K562 (cell line): ENCODE data around the gene TMEM89. TPM values are rescaled to one million over a fixed set of nuclear protein-coding genes. Genes with fewer than 3 reads are reported as not detected.

Source experiments
- ATAC-seq: fragments of 200-7000 bp; cut with Tn5 transposase; 3 replicates; pipeline ENCODE4 v1.9.1; 2020; ENCODE audit warnings: moderate library complexity
- BruUV-seq: library from RNA; stranded (reverse); fragments of 400-500 nt; replicated peaks from 2 replicates; lab custom pipeline; 2021; lab: Mats Ljungman, UMichigan
- CTCF ChIA-PET: fragments of 300-600 bp; formaldehyde crosslinking; extraction: SDS; loops from one replicate; lab custom pipeline; 2021; ENCODE audit warnings: low intra/inter-chr PET ratio; lab: Yijun Ruan, JAX
- POLR2A ChIA-PET: fragments of 300-600, 350-650 bp; sonication (Branson Sonifier 250); formaldehyde crosslinking; extraction: SDS; loops from one replicate; lab custom pipeline; 2021; ENCODE audit warnings: antibody characterized with exemption, inconsistent platforms; lab: Yijun Ruan, JAX
- DNase-seq, 4 experiments: peaks; one replicate each; pipeline versions ENCODE4 v3.0.0 to v3.0.0-alpha.2; 2011 to 2018; ENCODE audit warnings: low spot score in 3 of 4, mixed read lengths in 3 of 4; ENCODE audit errors: extremely low read depth in 1 of 4
- FAIRE-seq: peaks from 2 replicates; lab custom pipeline; 2011; peaks lifted over from hg19 to GRCh38; lab: Jason Lieb, UNC
- H2AFZ ChIP-seq: 2 replicates; pipeline ENCODE4 v1.6.0; 2011; ENCODE audit warnings: low read depth, low read length, control low read depth, inconsistent platforms
- H3K27ac ChIP-seq: fragments of 200-600 bp; 3 replicates; pipeline ENCODE4 v1.8.0; 2011; ENCODE audit warnings: low read depth, mild to moderate bottlenecking, control low read depth, inconsistent platforms, low read length, moderate library complexity, mixed read lengths; ENCODE audit errors: extremely low read depth
- H3K27me3 ChIP-seq, 2 experiments: fragments of 300-600 bp in 1 of 2; 2 replicates in 1 of 2; 3 replicates in 1 of 2; pipeline versions ENCODE4 v1.6.0 to v1.8.0; 2011; ENCODE audit warnings: inconsistent platforms in 2 of 2, low read length in 2 of 2, mild to moderate bottlenecking in 1 of 2, mixed read lengths in 1 of 2, moderate library complexity in 1 of 2; ENCODE audit not compliant: control insufficient read depth in 2 of 2, insufficient read depth in 2 of 2
- H3K36me3 ChIP-seq: fragments of 300-600 bp; 3 replicates; pipeline ENCODE4 v1.8.0; 2011; ENCODE audit warnings: mild to moderate bottlenecking, low read length, inconsistent platforms; ENCODE audit not compliant: control insufficient read depth, insufficient read depth
- H3K4me1 ChIP-seq, 2 experiments: fragments of 200-600 bp in 1 of 2; replicated peaks in 1 of 2; 2 replicates in 1 of 2; 3 replicates in 1 of 2; pipeline versions ENCODE4 v1.5.1 to v1.8.0; 2011; ENCODE audit warnings: inconsistent platforms in 2 of 2, low read length in 2 of 2, mild to moderate bottlenecking in 1 of 2, mixed read lengths in 1 of 2, moderate library complexity in 1 of 2; ENCODE audit not compliant: control insufficient read depth in 2 of 2, insufficient read depth in 2 of 2
- H3K4me2 ChIP-seq: 2 replicates; pipeline ENCODE4 v1.6.1; 2011; ENCODE audit warnings: low read length, control low read depth, inconsistent platforms, mixed read lengths; ENCODE audit not compliant: insufficient read depth
- H3K4me3 ChIP-seq: fragments of 200-600 bp; sonication (generic), shearing (Covaris generic); 2 replicates; pipeline ENCODE4 v1.5.1; 2016; ENCODE audit warnings: control low read depth, inconsistent platforms
- H3K79me2 ChIP-seq: fragments of 200-600 bp; 3 replicates; pipeline ENCODE4 v1.8.0; 2011; ENCODE audit warnings: low read length, inconsistent platforms; ENCODE audit not compliant: control insufficient read depth, insufficient read depth
- H3K9ac ChIP-seq, 2 experiments: 2 replicates each; pipeline versions ENCODE4 v1.6.0 to v1.6.1; 2011; ENCODE audit warnings: low read depth in 2 of 2, low read length in 2 of 2, control low read depth in 1 of 2, inconsistent platforms in 1 of 2, mild to moderate bottlenecking in 1 of 2, mixed read lengths in 1 of 2; ENCODE audit not compliant: insufficient read depth in 1 of 2
- H3K9me1 ChIP-seq: one replicate; pipeline ENCODE4 v1.6.0; 2011; ENCODE audit warnings: inconsistent platforms, mild to moderate bottlenecking, low read length, moderate library complexity; ENCODE audit not compliant: control insufficient read depth, insufficient read depth
- H3K9me3 ChIP-seq: replicated peaks from 2 replicates; pipeline ENCODE4 v1.5.1; 2011; ENCODE audit warnings: low read depth, low read length, inconsistent platforms; ENCODE audit not compliant: control insufficient read depth, insufficient read depth
- H4K20me1 ChIP-seq: replicated peaks from 2 replicates; pipeline ENCODE4 v1.6.1; 2011; ENCODE audit warnings: low read length, inconsistent platforms, mixed read lengths; ENCODE audit not compliant: control insufficient read depth, insufficient read depth
- GABPA ChIP-seq: fragments of 200-800 bp; sonication (Bioruptor generic); conservative IDR thresholded peaks from 2 replicates; pipeline ENCODE4 v1.6.1; 2016; ENCODE audit warnings: low read depth, missing genetic modification characterization, missing compliant biosample characterization
- GATAD2B ChIP-seq: fragments of 450-650 bp; IDR thresholded peaks from 2 replicates; pipeline ENCODE4 v1.6.1; 2017; ENCODE audit warnings: mild to moderate bottlenecking, borderline replicate concordance
- LCOR ChIP-seq: sonication (generic); formaldehyde crosslinking; IDR thresholded peaks from 2 replicates; pipeline ENCODE4 v1.8.0; 2022; ENCODE audit warnings: mild to moderate bottlenecking, missing genetic modification reagents
- NCOA1 ChIP-seq: fragments of 450-650 bp; IDR thresholded peaks from 2 replicates; pipeline ENCODE4 v1.6.1; 2016; ENCODE audit warnings: low read depth
- RBFOX2 ChIP-seq: fragments of 200-400 bp; formaldehyde crosslinking; IDR thresholded peaks from 2 replicates; pipeline ENCODE4 v1.6.1; 2017; ENCODE audit warnings: low read depth, mild to moderate bottlenecking, low read length, moderate library complexity
- SMARCA4 ChIP-seq: fragments of 450-650 bp; IDR thresholded peaks from 2 replicates; pipeline ENCODE4 v1.6.1; 2016
- TFAM ChIP-seq: fragments of 250-450 bp; sonication (Bioruptor Pico); conservative IDR thresholded peaks from 2 replicates; pipeline ENCODE4 v1.5.0; 2021; ENCODE audit warnings: mild to moderate bottlenecking, moderate library complexity
- ZNF561 ChIP-seq: fragments of 450-650 bp; formaldehyde crosslinking; conservative IDR thresholded peaks from 2 replicates; pipeline ENCODE4 v1.4.0; 2020; ENCODE audit warnings: mild to moderate bottlenecking, moderate library complexity
- WGBS: fragments of 100-300 bp; shearing (Covaris generic); methylation state at CpG from one replicate; pipeline ENCODE4 v1.1.6; 2016; ENCODE audit warnings: low coverage, mixed read lengths; ENCODE audit not compliant: insufficient coverage; ENCODE audit errors: missing lambda C conversion rate; 5-methylcytosine and 5-hydroxymethylcytosine counted together
- in situ Hi-C: fragments of 300-500 bp; cut with MboI; formaldehyde crosslinking; loops from 4 replicates; pipeline ENCODE4 v1.15.0; 2018; ENCODE audit warnings: inconsistent platforms, mixed read lengths
- intact Hi-C: fragments of 100-400 bp; cut with micrococcal nuclease; formaldehyde crosslinking; loops from 2 replicates; pipeline ENCODE4 v1.14.2; 2022
- polyA plus RNA-seq, 8 experiments: library from polyadenylated mRNA; depleted of rRNA in 4 of 8; stranded (reverse) in 5 of 8; unstranded in 3 of 8; fragments of >200 nt; fragmentation: Nextera tagmentation in 2 of 8; fragmentation: Illumina TruSeq in 1 of 8; extraction: Ambion mirVana in 2 of 8; extraction: Trizol in 1 of 8; gene quantifications; 2 replicates each; pipeline versions ENCODE4 v1.2.1 to v1.2.3, GENCODE V29; 2011 to 2014; ENCODE audit warnings: inconsistent platforms in 1 of 8, missing spikeins in 1 of 8
- total RNA-seq, 7 experiments: library from RNA; depleted of rRNA in 6 of 7; stranded (reverse); fragments of >200 nt in 6 of 7; fragmentation: Illumina TruSeq in 2 of 7; extraction: Trizol in 2 of 7; gene quantifications; 2 replicates each; pipeline versions ENCODE4 v1.2.1 to v1.2.3, GENCODE V29; 2011 to 2021; ENCODE audit warnings: low replicate concordance in 1 of 7
- TF ChIP-seq, protein P1 (sequence below): fragments of 450-650 bp; IDR thresholded peaks from 2 replicates; pipeline ENCODE4 v1.6.1; 2018; ENCODE audit warnings: mild to moderate bottlenecking, low read depth; ENCODE audit not compliant: partially characterized antibody
- TF ChIP-seq, protein P2 (sequence below): fragments of 250-450 bp; sonication (Bioruptor Pico); IDR thresholded peaks from 2 replicates; pipeline ENCODE4 v1.9.0; 2021; ENCODE audit warnings: mild to moderate bottlenecking
- TF ChIP-seq, protein P3 (sequence below): fragments of 450-650 bp; IDR thresholded peaks from 2 replicates; pipeline ENCODE4 v1.7.1; 2018; ENCODE audit warnings: mild to moderate bottlenecking, low read depth; ENCODE audit not compliant: partially characterized antibody

The TMEM89 gene
- total and polyA plus RNA-seq, 9 of the 15 experiments (the other 6 are each of a cell fraction or from before 2014, with no cell fraction given) = not detected

DNA sequence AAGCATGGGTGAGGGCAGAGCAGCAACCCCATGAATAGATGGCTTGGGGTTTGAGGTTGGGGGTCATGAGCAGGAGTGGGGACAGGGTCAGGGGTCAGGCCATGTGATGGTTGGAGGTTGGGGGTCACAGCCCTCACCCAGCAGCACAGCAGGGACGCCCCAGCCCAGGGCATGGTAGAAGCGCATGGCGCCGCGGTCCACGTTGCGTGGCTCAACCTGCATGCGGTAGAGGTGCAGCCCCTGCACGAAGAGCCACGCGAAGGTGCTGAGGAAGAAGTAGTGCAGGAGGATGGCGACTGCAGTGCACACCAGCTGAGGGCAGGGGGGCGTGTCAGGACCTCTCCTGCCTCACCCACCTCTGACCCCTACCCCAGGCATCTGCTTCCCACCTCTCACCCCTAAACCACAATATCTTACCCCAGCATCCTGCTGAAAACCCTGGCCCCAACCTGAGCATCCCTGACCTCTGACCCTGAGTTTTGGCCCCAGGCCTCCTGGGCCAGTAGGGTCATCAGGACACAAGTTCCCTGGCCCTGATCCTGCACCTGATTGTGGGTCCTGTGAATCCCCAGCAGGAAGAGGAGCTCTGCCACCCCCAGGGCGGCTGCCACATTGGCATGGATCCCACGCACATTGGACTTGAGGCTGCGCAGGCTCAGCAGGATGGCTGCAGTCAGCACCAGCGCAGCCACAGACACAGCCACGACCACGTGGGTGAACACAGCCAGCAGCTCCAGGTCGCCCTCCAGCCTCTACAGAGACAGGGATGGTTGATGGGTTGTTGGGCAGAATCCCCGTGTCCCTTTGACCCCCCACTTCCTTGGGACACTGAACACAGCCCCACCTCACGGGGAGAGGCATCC lies 23.6 kb upstream of the TMEM89 start:
- CTCF ChIA-PET = no interaction called here

DNA sequence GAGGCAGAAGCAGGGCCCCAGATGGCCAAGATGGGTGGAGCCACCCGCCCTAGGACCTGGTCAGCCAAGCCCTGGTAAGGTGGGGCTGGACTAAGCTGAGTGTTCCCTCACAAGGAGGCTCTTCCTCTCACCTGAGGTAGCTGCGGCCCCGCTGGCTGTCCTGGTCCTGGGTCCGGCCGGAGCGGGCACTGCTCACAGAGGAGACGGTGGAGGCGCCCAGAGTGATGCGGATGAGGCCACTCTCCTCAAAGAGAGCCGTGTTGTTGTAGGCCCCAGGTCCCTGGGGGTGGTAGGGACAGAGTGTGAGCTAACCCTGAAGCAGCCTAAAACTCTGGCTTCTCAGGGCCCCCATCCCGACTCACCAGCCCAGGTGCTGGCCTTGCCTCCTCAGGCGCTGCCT lies 21.0 kb upstream of the TMEM89 start:
- no peaks in the 10 kb centered on the region for H3K36me3 ChIP-seq
- no peak for FAIRE-seq
- no peak for DNase-seq
- POLR2A ChIA-PET = no interaction called here
- H3K9me1 ChIP-seq = no peaks in the 10 kb centered on the region
- ATAC-seq = no peak
- in situ Hi-C loops = no loop called here
- H4K20me1 ChIP-seq = no peaks in the 10 kb centered on the region
- no peaks in the 10 kb centered on the region for H3K9me3 ChIP-seq
- H2AFZ ChIP-seq = no peak overlapping the region
- no peak overlapping the region for H3K9ac ChIP-seq
- peaks cover 0 to 21% of the 10 kb centered on the region in 2 experiments; a peak in 2 of 5 replicates for H3K4me1 ChIP-seq
- CTCF ChIA-PET = no interaction called here
- no peak overlapping the region for H3K27ac ChIP-seq
- no peaks in the 10 kb centered on the region for H3K79me2 ChIP-seq
- no peak overlapping the region for H3K4me3 ChIP-seq
- intact Hi-C loops = no loop called here
- BruUV-seq = no TSS peak
- 62% methylated on average over 7 of the region's 12 CpGs for WGBS
- no peaks in the 10 kb centered on the region for H3K27me3 ChIP-seq
- H3K4me2 ChIP-seq = no peak overlapping the region
- TF ChIP-seq RBFOX2 (no peak), SMARCA4 (no peak), TFAM (CRISPR knock-in tag) (no peak), GABPA (no peak), GATAD2B (no peak), NCOA1 (no peak), LCOR (CRISPR knock-in tag) (no peak)
- TF ChIP-seq, protein P1, sequence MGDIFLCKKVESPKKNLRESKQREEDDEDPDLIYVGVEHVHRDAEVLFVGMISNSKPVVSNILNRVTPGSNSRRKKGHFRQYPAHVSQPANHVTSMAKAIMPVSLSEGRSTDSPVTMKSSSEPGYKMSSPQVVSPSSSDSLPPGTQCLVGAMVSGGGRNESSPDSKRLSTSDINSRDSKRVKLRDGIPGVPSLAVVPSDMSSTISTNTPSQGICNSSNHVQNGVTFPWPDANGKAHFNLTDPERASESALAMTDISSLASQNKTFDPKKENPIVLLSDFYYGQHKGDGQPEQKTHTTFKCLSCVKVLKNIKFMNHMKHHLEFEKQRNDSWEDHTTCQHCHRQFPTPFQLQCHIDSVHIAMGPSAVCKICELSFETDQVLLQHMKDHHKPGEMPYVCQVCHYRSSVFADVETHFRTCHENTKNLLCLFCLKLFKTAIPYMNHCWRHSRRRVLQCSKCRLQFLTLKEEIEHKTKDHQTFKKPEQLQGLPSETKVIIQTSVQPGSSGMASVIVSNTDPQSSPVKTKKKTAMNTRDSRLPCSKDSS = no peak
- TF ChIP-seq, protein P2, sequence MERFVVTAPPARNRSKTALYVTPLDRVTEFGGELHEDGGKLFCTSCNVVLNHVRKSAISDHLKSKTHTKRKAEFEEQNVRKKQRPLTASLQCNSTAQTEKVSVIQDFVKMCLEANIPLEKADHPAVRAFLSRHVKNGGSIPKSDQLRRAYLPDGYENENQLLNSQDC = no peak
- TF ChIP-seq, protein P3, sequence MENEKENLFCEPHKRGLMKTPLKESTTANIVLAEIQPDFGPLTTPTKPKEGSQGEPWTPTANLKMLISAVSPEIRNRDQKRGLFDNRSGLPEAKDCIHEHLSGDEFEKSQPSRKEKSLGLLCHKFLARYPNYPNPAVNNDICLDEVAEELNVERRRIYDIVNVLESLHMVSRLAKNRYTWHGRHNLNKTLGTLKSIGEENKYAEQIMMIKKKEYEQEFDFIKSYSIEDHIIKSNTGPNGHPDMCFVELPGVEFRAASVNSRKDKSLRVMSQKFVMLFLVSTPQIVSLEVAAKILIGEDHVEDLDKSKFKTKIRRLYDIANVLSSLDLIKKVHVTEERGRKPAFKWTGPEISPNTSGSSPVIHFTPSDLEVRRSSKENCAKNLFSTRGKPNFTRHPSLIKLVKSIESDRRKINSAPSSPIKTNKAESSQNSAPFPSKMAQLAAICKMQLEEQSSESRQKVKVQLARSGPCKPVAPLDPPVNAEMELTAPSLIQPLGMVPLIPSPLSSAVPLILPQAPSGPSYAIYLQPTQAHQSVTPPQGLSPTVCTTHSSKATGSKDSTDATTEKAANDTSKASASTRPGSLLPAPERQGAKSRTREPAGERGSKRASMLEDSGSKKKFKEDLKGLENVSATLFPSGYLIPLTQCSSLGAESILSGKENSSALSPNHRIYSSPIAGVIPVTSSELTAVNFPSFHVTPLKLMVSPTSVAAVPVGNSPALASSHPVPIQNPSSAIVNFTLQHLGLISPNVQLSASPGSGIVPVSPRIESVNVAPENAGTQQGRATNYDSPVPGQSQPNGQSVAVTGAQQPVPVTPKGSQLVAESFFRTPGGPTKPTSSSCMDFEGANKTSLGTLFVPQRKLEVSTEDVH = no peak

More for the DNA sequence above, 23.6 kb upstream of the TMEM89 start:
- Histone ChIP-seq H3K4me1 (peaks cover 0 to 20% of the 10 kb centered on the region in 2 experiments; a peak in 2 of 5 replicates), H3K9ac (no peak overlapping the region; a peak in 1 of 4 replicates), H3K36me3 (no peaks in the 10 kb centered on the region), H4K20me1 (no peaks in the 10 kb centered on the region)
- ATAC-seq = no peak
- intact Hi-C loops = no loop called here
- TF ChIP-seq ZNF561 = no peak
- TF ChIP-seq, all 486 proteins: peak for 0
- Histone ChIP-seq H3K4me2 (no peak overlapping the region), H3K79me2 (no peaks in the 10 kb centered on the region), H3K9me3 (no peaks in the 10 kb centered on the region), H3K9me1 (no peaks in the 10 kb centered on the region), H3K27me3 (no peaks in the 10 kb centered on the region), H2AFZ (no peak overlapping the region), H3K27ac (no peak overlapping the region), H3K4me3 (no peak overlapping the region)
- no peak for FAIRE-seq
- in situ Hi-C loops = no loop called here
- WGBS = 60% methylated on average over 8 of the region's 22 CpGs
- BruUV-seq = no TSS peak
- POLR2A ChIA-PET = interaction anchor here (0.6 to 1.6 kb wide), 2 partner anchors 18 to 362 kb away, joined by 3 to 7 read pairs; partner anchors contain the start of genes CELSR3 and WDR6
- DNase-seq = no peak
